IMR-90 (cell line): ENCODE data around the gene ASPG. TPM values are rescaled to one million over a fixed set of nuclear protein-coding genes. Genes with fewer than 3 reads are reported as not detected.

Experiments used
- ATAC-seq: fragments of 200-7000 bp; cut with Tn5 transposase; 2 replicates; pipeline ENCODE4 v1.9.1; 2020; ENCODE audit warnings: low read depth, mild to moderate bottlenecking, moderate library complexity
- BruUV-seq: library from RNA; stranded (reverse); fragments of 400-500 nt; replicated peaks from 2 replicates; lab custom pipeline; 2021; lab: Mats Ljungman, UMichigan
- CTCF ChIA-PET: fragments of 300-600 bp; formaldehyde crosslinking; extraction: SDS; loops from one replicate; lab custom pipeline; 2021; ENCODE audit warnings: antibody characterized with exemption; lab: Yijun Ruan, JAX
- POLR2A ChIA-PET: fragments of 300-600 bp; sonication (Branson Sonifier 250); formaldehyde crosslinking; loops from one replicate; lab custom pipeline; 2022; ENCODE audit warnings: antibody characterized with exemption; ENCODE audit not compliant: unreplicated experiment; lab: Charles Lee
- DNase-seq: peaks from one replicate; pipeline ENCODE4 v3.0.0; 2013
- H2AFZ ChIP-seq: replicated peaks from 2 replicates; pipeline ENCODE3; 2013; ENCODE audit warnings: low read length, mild to moderate bottlenecking; ENCODE audit not compliant: poor library complexity
- H2AK5ac ChIP-seq: 2 replicates; pipeline ENCODE4 v1.6.1; 2013; ENCODE audit warnings: low read depth, low read length, inconsistent platforms
- H2AK9ac ChIP-seq: replicated peaks from 2 replicates; pipeline ENCODE3; 2013; ENCODE audit warnings: mild to moderate bottlenecking, low read depth, low read length, moderate library complexity; ENCODE audit not compliant: poor library complexity
- H2BK120ac ChIP-seq: 2 replicates; pipeline ENCODE4 v1.6.1; 2013; ENCODE audit warnings: low read depth, low read length, inconsistent platforms
- H2BK15ac ChIP-seq: 3 replicates; pipeline ENCODE4 v1.6.1; 2013; ENCODE audit warnings: low read depth, low read length, inconsistent platforms
- H2BK20ac ChIP-seq: 2 replicates; pipeline ENCODE4 v1.6.1; 2013; ENCODE audit warnings: low read depth, mild to moderate bottlenecking, inconsistent platforms, low read length, moderate library complexity
- H2BK5ac ChIP-seq: 2 replicates; pipeline ENCODE4 v1.6.1; 2013; ENCODE audit warnings: mild to moderate bottlenecking, low read depth, low read length, inconsistent platforms; ENCODE audit not compliant: poor library complexity, severe bottlenecking
- H3K14ac ChIP-seq: replicated peaks from 2 replicates; pipeline ENCODE4 v1.6.1; 2013; ENCODE audit warnings: low read depth, low read length, inconsistent platforms
- H3K18ac ChIP-seq: 2 replicates; pipeline ENCODE4 v1.6.1; 2013; ENCODE audit warnings: low read depth, low read length, control low read depth
- H3K23ac ChIP-seq: 2 replicates; pipeline ENCODE4 v1.6.1; 2013; ENCODE audit warnings: low read depth, low read length, inconsistent platforms
- H3K27ac ChIP-seq: 2 replicates; pipeline ENCODE4 v1.5.1; 2013; ENCODE audit warnings: mild to moderate bottlenecking, control low read depth, low read length; ENCODE audit not compliant: insufficient read depth
- H3K27me3 ChIP-seq: 2 replicates; pipeline ENCODE4 v1.6.1; 2013; ENCODE audit warnings: low read length; ENCODE audit not compliant: control insufficient read depth, insufficient read depth
- H3K36me3 ChIP-seq: 2 replicates; pipeline ENCODE4 v1.6.1; 2013; ENCODE audit warnings: low read length, mixed read lengths; ENCODE audit not compliant: control insufficient read depth, insufficient read depth
- H3K4ac ChIP-seq: 2 replicates; pipeline ENCODE4 v1.6.1; 2013; ENCODE audit warnings: low read depth, low read length, inconsistent platforms
- H3K4me1 ChIP-seq: 2 replicates; pipeline ENCODE4 v1.6.1; 2013; ENCODE audit warnings: low read length, mixed read lengths; ENCODE audit not compliant: control insufficient read depth, insufficient read depth
- H3K4me2 ChIP-seq: 2 replicates; pipeline ENCODE4 v1.6.1; 2013; ENCODE audit warnings: low read depth, mild to moderate bottlenecking, control low read depth, low read length, moderate library complexity
- H3K4me3 ChIP-seq: 2 replicates; pipeline ENCODE4 v1.5.1; 2013; ENCODE audit warnings: low read depth, mild to moderate bottlenecking, control low read depth, low read length, moderate library complexity; ENCODE audit not compliant: insufficient read depth
- H3K56ac ChIP-seq: 2 replicates; pipeline ENCODE4 v1.6.1; 2013; ENCODE audit warnings: low read length, inconsistent platforms; ENCODE audit not compliant: insufficient read depth; ENCODE audit errors: extremely low read depth
- H3K79me1 ChIP-seq, 2 experiments: 2 replicates each; pipeline ENCODE4 v1.6.1; 2013; ENCODE audit warnings: low read length in 2 of 2, inconsistent platforms in 1 of 2, low read depth in 1 of 2
- H3K9ac ChIP-seq: 2 replicates; pipeline ENCODE4 v1.6.1; 2013; ENCODE audit warnings: low read depth, low read length, control low read depth
- H3K9me1 ChIP-seq: 2 replicates; pipeline ENCODE4 v1.6.1; 2013; ENCODE audit warnings: low read length, inconsistent platforms; ENCODE audit not compliant: insufficient read depth
- H3K9me3 ChIP-seq: 2 replicates; pipeline ENCODE4 v1.6.1; 2013; ENCODE audit warnings: low read length; ENCODE audit not compliant: control insufficient read depth, insufficient read depth
- H4K20me1 ChIP-seq: 2 replicates; pipeline ENCODE4 v1.6.1; 2013; ENCODE audit warnings: low read length, inconsistent platforms; ENCODE audit not compliant: insufficient read depth
- H4K5ac ChIP-seq: 2 replicates; pipeline ENCODE4 v1.6.1; 2013; ENCODE audit warnings: mild to moderate bottlenecking, low read depth, low read length, control low read depth
- H4K8ac ChIP-seq, 2 experiments: 2 replicates each; pipeline ENCODE4 v1.6.1; 2013; ENCODE audit warnings: low read depth in 2 of 2, low read length in 2 of 2, control low read depth in 1 of 2, inconsistent platforms in 1 of 2
- H4K91ac ChIP-seq: 2 replicates; pipeline ENCODE4 v1.6.1; 2013; ENCODE audit warnings: low read depth, low read length, inconsistent platforms; ENCODE audit not compliant: insufficient read depth
- POLR2A ChIP-seq: IDR thresholded peaks from 2 replicates; pipeline ENCODE4 v1.6.1; 2012; ENCODE audit warnings: mild to moderate bottlenecking, low read depth, low read length
- WGBS, 2 experiments: methylation state at CpG; one replicate each; pipeline versions ENCODE4 v1.1.5 to v1.1.7; 2013; ENCODE audit warnings: missing lambda C conversion rate in 2 of 2; ENCODE audit not compliant: insufficient read length in 1 of 2; ENCODE audit errors: extremely low coverage in 2 of 2; 5-methylcytosine and 5-hydroxymethylcytosine counted together
- dilution Hi-C: fragments of 300-500 bp; cut with HindIII; formaldehyde crosslinking; loops from one replicate; pipeline ENCODE4 v1.14.3; 2018; ENCODE audit warnings: low sequenced_read_pairs; ENCODE audit not compliant: unreplicated experiment
- in situ Hi-C: fragments of 300-500 bp; cut with MboI; formaldehyde crosslinking; loops from 3 replicates; pipeline ENCODE4 v1.14.3; 2019; ENCODE audit warnings: low sequenced_read_pairs, inconsistent platforms, mixed read lengths
- intact Hi-C: fragments of 100-400 bp; cut with micrococcal nuclease; formaldehyde crosslinking; loops from 2 replicates; pipeline ENCODE4 v1.10.0; 2022
- polyA plus RNA-seq, 3 experiments: library from polyadenylated mRNA; depleted of rRNA; stranded (reverse); fragments of >200 nt; gene quantifications; 2 replicates each; pipeline ENCODE4 v1.2.3, GENCODE V29; 2012; ENCODE audit warnings: low replicate concordance in 1 of 3
- total RNA-seq: library from RNA; depleted of rRNA; stranded (reverse); fragments of >200 nt; gene quantifications from 2 replicates; pipeline ENCODE4 v1.2.3, GENCODE V29; 2012

Gene ASPG
- total and polyA plus RNA-seq, 2 of the 4 experiments (the other 2 are of a cell fraction), result not detected

GRCh38 chr14:104145826-104146601 is 60.5 kb downstream of the ASPG start:
- Histone ChIP-seq H3K9ac (no peak overlapping the region), H3K27ac (no peak overlapping the region), H3K4me1 (no peaks in the 10 kb centered on the region), H3K9me3 (no peaks in the 10 kb centered on the region), H3K9me1 (no peaks in the 10 kb centered on the region), H2BK120ac (no peak overlapping the region), H3K14ac (no peak overlapping the region), H4K8ac (no peak overlapping the region), H2AK5ac (no peak overlapping the region), H3K36me3 (no peaks in the 10 kb centered on the region), H3K56ac (no peak overlapping the region), H3K23ac (no peak overlapping the region), H2AK9ac (no peak overlapping the region), H2BK15ac (no peak overlapping the region), H3K4me3 (no peak overlapping the region), H3K4me2 (no peak overlapping the region), H3K18ac (no peak overlapping the region), H3K4ac (no peak overlapping the region), H3K79me1 (no peaks in the 10 kb centered on the region), H3K27me3 (peaks cover 1% of the 10 kb centered on the region), H4K91ac (no peak overlapping the region), H4K5ac (no peak overlapping the region), H2BK20ac (no peak overlapping the region), H2BK5ac (no peak overlapping the region), H4K20me1 (no peaks in the 10 kb centered on the region), H2AFZ (no peak overlapping the region)
- ATAC-seq (no peak), DNase-seq (no peak)
- BruUV-seq, result no TSS peak
- no peak for TF ChIP-seq POLR2A
- ChIA-PET POLR2A (no interaction called here), CTCF (no interaction called here)
- intact Hi-C loops (no loop called here), in situ Hi-C loops (no loop called here), dilution Hi-C loops (no loop called here)
- 40% methylated on average over 3 of the region's 15 CpGs; no CpG with 5 or more reads in 1 of the 2 experiments for whole genome bisulfite sequencing, 2 experiments
